GM23338 (cell line): Measurements from ENCODE around the gene USH2A.
"Not testable (repeated sequence)": the region's sequence is repeated elsewhere in the genome, so short reads cannot be mapped to it uniquely, and the experiment has no call there.

Source experiments
- EZH2 ChIP-seq: fragments of 200-600 bp; sonication (generic); IDR thresholded peaks from one replicate; pipeline ENCODE4 v1.8.0; 2017; ENCODE audit warnings: antibody characterized with exemption, mild to moderate bottlenecking, low read depth; ENCODE audit not compliant: unreplicated experiment
- EZH2phosphoT487 ChIP-seq: fragments of 200-600 bp; sonication (generic); IDR thresholded peaks from one replicate; pipeline ENCODE4 v1.8.1; 2018; ENCODE audit warnings: antibody characterized with exemption; ENCODE audit not compliant: unreplicated experiment
- JUNB ChIP-seq: IDR thresholded peaks from one replicate; pipeline ENCODE4 v1.6.1; 2016; ENCODE audit warnings: antibody characterized with exemption; ENCODE audit not compliant: unreplicated experiment
- ZNF331 ChIP-seq: fragments of 250-450 bp; sonication (Bioruptor Pico); IDR thresholded peaks from 2 replicates; pipeline ENCODE4 v1.5.0; 2020; ENCODE audit warnings: low read depth, mild to moderate bottlenecking, moderate library complexity
- TF ChIP-seq, protein P1 (sequence below), 2 experiments: fragments of 200-600 bp in 1 of 2; sonication (generic) in 1 of 2; conservative IDR thresholded peaks; 2 replicates each; pipeline versions ENCODE4 v1.5.1 to v1.6.1; 2016 to 2017; ENCODE audit warnings: antibody characterized with exemption in 2 of 2, low read depth in 2 of 2, mild to moderate bottlenecking in 2 of 2, moderate library complexity in 1 of 2
- TF ChIP-seq, protein P2 (sequence below): IDR thresholded peaks from one replicate; pipeline ENCODE4 v1.6.1; 2018; ENCODE audit warnings: antibody characterized with exemption; ENCODE audit not compliant: unreplicated experiment

DNA sequence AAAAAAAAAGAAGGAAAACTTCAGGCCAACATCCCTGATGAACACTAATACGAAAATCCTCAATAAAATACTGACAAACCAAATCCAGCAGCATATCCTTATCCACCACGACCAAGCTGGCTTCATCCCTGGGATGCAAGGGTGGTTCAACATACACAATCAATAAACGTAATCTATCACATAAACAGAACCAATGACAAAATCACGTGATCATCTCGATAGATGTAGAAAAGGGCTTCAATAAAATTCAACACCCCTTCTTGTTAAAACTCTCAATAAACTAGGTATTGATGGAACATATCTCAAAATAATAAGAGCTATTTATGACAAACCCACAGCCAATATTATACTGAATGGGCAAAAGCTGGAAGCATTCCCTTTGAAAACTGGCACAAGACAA lies 82.7 kb downstream of the USH2A start:
- TF ChIP-seq, protein P1, sequence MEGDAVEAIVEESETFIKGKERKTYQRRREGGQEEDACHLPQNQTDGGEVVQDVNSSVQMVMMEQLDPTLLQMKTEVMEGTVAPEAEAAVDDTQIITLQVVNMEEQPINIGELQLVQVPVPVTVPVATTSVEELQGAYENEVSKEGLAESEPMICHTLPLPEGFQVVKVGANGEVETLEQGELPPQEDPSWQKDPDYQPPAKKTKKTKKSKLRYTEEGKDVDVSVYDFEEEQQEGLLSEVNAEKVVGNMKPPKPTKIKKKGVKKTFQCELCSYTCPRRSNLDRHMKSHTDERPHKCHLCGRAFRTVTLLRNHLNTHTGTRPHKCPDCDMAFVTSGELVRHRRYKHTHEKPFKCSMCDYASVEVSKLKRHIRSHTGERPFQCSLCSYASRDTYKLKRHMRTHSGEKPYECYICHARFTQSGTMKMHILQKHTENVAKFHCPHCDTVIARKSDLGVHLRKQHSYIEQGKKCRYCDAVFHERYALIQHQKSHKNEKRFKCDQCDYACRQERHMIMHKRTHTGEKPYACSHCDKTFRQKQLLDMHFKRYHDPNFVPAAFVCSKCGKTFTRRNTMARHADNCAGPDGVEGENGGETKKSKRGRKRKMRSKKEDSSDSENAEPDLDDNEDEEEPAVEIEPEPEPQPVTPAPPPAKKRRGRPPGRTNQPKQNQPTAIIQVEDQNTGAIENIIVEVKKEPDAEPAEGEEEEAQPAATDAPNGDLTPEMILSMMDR (conservative IDR thresholded peaks at IDR 0.05; ENCODE audit: low read depth in 2 of 2) = not testable (repeated sequence)
- not testable (repeated sequence) for TF ChIP-seq JUNB; EZH2; EZH2phosphoT487; ZNF331 (CRISPR knock-in tag)
- TF ChIP-seq, protein P2, sequence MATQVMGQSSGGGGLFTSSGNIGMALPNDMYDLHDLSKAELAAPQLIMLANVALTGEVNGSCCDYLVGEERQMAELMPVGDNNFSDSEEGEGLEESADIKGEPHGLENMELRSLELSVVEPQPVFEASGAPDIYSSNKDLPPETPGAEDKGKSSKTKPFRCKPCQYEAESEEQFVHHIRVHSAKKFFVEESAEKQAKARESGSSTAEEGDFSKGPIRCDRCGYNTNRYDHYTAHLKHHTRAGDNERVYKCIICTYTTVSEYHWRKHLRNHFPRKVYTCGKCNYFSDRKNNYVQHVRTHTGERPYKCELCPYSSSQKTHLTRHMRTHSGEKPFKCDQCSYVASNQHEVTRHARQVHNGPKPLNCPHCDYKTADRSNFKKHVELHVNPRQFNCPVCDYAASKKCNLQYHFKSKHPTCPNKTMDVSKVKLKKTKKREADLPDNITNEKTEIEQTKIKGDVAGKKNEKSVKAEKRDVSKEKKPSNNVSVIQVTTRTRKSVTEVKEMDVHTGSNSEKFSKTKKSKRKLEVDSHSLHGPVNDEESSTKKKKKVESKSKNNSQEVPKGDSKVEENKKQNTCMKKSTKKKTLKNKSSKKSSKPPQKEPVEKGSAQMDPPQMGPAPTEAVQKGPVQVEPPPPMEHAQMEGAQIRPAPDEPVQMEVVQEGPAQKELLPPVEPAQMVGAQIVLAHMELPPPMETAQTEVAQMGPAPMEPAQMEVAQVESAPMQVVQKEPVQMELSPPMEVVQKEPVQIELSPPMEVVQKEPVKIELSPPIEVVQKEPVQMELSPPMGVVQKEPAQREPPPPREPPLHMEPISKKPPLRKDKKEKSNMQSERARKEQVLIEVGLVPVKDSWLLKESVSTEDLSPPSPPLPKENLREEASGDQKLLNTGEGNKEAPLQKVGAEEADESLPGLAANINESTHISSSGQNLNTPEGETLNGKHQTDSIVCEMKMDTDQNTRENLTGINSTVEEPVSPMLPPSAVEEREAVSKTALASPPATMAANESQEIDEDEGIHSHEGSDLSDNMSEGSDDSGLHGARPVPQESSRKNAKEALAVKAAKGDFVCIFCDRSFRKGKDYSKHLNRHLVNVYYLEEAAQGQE = not testable (repeated sequence)
